Testis (tissue), 2 donors: ENCODE results near the gene IL1RAPL1.

ENCODE experiments used
- POLR2A ChIP-seq: fragments of 450-650 bp; IDR thresholded peaks from one replicate; pipeline ENCODE4 v1.6.1; 2017; ENCODE audit warnings: antibody characterized with exemption, mild to moderate bottlenecking, moderate library complexity
- TF ChIP-seq, protein P1 (sequence below), 3 experiments: fragments of 450-650 bp in 2 of 3; fragments of 200-600 bp in 1 of 3; sonication (generic) in 1 of 3; IDR thresholded peaks; one replicate each; pipeline ENCODE4 v1.5.1; 2016 to 2019; ENCODE audit warnings: antibody characterized with exemption in 3 of 3, mild to moderate bottlenecking in 2 of 3, moderate library complexity in 1 of 3

DNA sequence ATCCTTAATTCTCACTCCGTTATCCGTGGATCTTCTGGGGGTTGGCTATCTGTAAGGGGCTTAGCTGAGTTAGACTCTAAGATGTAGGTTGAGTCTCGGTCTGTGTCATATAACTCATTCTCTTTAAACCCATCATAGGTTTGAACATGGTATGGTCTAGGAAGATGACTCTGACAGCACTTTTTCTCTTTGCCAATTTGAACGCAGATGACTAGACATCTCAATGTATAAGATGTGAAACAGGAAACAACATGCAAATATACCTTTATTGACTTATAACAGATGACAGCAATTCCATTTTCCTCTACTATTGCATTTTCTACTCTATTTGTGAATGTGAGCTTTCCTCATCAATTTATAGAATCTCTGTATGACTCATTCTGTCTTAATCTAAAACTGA lies 993.3 kb downstream of the IL1RAPL1 start:
- no peak for TF ChIP-seq POLR2A
- TF ChIP-seq, protein P1, sequence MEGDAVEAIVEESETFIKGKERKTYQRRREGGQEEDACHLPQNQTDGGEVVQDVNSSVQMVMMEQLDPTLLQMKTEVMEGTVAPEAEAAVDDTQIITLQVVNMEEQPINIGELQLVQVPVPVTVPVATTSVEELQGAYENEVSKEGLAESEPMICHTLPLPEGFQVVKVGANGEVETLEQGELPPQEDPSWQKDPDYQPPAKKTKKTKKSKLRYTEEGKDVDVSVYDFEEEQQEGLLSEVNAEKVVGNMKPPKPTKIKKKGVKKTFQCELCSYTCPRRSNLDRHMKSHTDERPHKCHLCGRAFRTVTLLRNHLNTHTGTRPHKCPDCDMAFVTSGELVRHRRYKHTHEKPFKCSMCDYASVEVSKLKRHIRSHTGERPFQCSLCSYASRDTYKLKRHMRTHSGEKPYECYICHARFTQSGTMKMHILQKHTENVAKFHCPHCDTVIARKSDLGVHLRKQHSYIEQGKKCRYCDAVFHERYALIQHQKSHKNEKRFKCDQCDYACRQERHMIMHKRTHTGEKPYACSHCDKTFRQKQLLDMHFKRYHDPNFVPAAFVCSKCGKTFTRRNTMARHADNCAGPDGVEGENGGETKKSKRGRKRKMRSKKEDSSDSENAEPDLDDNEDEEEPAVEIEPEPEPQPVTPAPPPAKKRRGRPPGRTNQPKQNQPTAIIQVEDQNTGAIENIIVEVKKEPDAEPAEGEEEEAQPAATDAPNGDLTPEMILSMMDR (IDR thresholded peaks at IDR 0.05): no peak
